Stimulated activated naive CD8-positive, alpha-beta T cell treated with anti-CD3 and anti-CD28 coated beads, Interleukin-15, amount 100 ng/mL, for 72 hours (primary cell): ENCODE measurements around the gene OR6V1.

Experiments
- ATAC-seq: fragments of 150-1000 bp; cut with Tn5 transposase; 2 replicates; pipeline ENCODE4 v1.10.0; 2021; ENCODE audit warnings: mild to moderate bottlenecking, moderate library complexity
- DNase-seq, 2 donors: peaks; one replicate each; pipeline ENCODE4 v3.0.0; 2021 to 2022
- H3K27ac Mint-ChIP-seq, 2 donors: one replicate each; pipeline ENCODE4 v1.8.0; 2022; ENCODE audit warnings: mild to moderate bottlenecking in 2 of 2, mixed read lengths in 2 of 2, moderate library complexity in 2 of 2
- H3K27me3 Mint-ChIP-seq: one replicate; pipeline ENCODE4 v1.8.0; 2022; ENCODE audit warnings: mixed read lengths
- H3K4me1 Mint-ChIP-seq: one replicate; pipeline ENCODE4 v1.8.0; 2022; ENCODE audit warnings: mild to moderate bottlenecking, mixed read lengths
- H3K4me3 Mint-ChIP-seq, 2 donors: one replicate each; pipeline ENCODE4 v1.8.0; 2022; ENCODE audit warnings: mild to moderate bottlenecking in 2 of 2, mixed read lengths in 2 of 2, moderate library complexity in 1 of 2
- H3K9me3 Mint-ChIP-seq, 2 donors: one replicate each; pipeline ENCODE4 v1.8.0; 2022; ENCODE audit warnings: mixed read lengths in 2 of 2

OR6V1 gene, protein sequence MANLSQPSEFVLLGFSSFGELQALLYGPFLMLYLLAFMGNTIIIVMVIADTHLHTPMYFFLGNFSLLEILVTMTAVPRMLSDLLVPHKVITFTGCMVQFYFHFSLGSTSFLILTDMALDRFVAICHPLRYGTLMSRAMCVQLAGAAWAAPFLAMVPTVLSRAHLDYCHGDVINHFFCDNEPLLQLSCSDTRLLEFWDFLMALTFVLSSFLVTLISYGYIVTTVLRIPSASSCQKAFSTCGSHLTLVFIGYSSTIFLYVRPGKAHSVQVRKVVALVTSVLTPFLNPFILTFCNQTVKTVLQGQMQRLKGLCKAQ

DNA sequence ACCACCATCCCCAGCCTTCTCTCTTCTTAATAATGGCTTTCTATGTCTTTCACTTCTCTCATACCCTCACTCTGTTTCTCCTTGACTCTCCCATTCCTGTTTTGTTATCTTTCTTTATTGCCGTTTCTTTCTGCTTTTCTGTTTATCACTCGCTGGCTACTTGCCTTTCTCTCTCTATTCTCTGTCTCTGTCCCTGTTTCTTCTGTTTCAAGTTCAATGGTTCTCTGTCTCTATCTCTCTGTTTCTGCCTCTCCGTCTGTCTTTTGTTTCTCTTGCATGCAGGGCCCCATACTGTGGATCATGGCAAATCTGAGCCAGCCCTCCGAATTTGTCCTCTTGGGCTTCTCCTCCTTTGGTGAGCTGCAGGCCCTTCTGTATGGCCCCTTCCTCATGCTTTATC lies at the start of gene OR6V1:
Gene OR6V1 (plus strand): TSS at position 301 of the 400 bp plus-strand sequence. CDS start 0 bp downstream, at position 301.
- H3K27me3 Mint-ChIP-seq, result no peaks in the 10 kb centered on the region
- H3K4me1 Mint-ChIP-seq, result no peaks in the 10 kb centered on the region
- no peak for DNase-seq
- no peak for ATAC-seq
- H3K9me3 Mint-ChIP-seq, result peaks cover 0 to 4% of the 10 kb centered on the region in 2 donors
- H3K27ac Mint-ChIP-seq, result peak within 1 kb of the TSS in 1 of 2 donors; percentile 27
- no peak within 1 kb of the TSS for H3K4me3 Mint-ChIP-seq

GRCh38 chr7:143002898-143003297 lies 49.2 kb upstream of the OR6V1 start:
- no peak overlapping the region for H3K27ac Mint-ChIP-seq
- peaks cover 5% of the 10 kb centered on the region for H3K27me3 Mint-ChIP-seq
- H3K4me3 Mint-ChIP-seq, result peak overlapping the region; percentile 80 to 87
- DNase-seq (no peak), ATAC-seq (peak; percentile 16)
- no peaks in the 10 kb centered on the region for H3K9me3 Mint-ChIP-seq
- peaks cover 8% of the 10 kb centered on the region for H3K4me1 Mint-ChIP-seq

DNA sequence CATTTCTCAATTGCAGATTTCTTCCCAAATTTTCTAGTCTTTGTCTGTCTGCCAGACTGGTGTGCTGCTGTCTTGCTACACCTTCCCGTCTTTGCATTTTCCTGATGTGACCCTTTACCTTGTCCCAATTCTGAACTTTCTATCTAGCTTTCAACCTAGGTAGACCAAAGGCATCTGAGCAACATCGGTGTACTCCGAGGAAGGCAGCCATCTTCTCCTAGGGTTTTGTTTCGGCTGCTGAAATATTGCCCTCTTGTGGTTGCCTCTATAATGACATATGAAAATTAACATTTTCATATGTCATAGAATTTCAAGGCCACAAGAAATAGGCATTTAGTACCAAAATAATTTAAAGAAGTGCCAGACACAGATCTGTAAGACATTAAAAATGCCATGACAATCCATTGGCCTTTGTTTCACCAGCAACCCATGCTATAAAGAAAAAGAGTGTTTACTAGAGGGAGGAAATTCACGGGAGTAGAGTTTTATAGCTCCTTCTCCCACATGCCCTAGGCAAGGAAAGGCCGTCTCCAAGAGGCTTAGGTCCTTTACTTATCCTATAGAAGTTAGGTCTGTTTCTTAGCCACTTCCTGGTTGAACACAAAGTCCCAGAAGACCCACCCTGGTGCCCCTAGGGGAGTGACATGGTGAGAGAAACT lies 48.6 kb upstream of the OR6V1 start:
- Mint-ChIP-seq H3K4me3 (peak overlapping the region; percentile 80 to 87), H3K27ac (peak overlapping the region; percentile 0 to 96), H3K9me3 (no peaks in the 10 kb centered on the region), H3K27me3 (peaks cover 8% of the 10 kb centered on the region), H3K4me1 (peaks cover 8% of the 10 kb centered on the region)
- ATAC-seq, result peak; percentile 80
- peak; percentile 38 to 45 for DNase-seq

DNA sequence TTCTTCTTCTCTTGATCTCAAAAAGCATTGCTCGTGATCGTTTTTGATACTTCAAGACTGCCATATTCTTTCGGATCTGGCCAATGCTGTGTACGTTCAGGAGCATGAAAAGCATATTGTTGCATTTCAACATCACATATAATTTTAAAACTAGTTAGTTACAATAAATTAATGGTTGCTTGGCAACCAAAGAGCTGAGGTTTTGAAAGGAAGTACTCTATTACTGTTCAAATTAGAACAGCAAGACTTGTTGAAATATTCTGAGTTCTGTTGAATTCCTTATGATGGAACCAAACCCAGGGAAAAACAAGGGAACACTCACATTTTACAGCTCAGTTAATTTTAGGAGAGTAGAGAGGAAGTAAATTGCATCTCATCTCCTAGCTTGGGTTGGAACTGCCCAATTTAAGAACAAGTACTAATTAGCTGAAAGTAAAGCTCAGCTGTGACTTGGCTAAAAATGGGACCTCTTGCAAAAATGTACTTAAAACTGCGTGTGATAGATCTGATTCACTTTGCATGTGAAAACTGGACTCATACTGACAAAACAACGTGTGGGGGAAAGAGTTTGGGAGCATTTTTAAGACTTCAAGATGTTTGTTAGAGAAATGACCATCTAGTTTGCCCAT lies 46.4 kb upstream of the OR6V1 start:
- no peak overlapping the region for H3K27ac Mint-ChIP-seq
- ATAC-seq, result no peak
- H3K4me3 Mint-ChIP-seq, result no peak overlapping the region
- H3K27me3 Mint-ChIP-seq, result peaks cover 8% of the 10 kb centered on the region
- H3K9me3 Mint-ChIP-seq, result no peaks in the 10 kb centered on the region
- H3K4me1 Mint-ChIP-seq, result peaks cover 8% of the 10 kb centered on the region
- DNase-seq, result no peak

DNA sequence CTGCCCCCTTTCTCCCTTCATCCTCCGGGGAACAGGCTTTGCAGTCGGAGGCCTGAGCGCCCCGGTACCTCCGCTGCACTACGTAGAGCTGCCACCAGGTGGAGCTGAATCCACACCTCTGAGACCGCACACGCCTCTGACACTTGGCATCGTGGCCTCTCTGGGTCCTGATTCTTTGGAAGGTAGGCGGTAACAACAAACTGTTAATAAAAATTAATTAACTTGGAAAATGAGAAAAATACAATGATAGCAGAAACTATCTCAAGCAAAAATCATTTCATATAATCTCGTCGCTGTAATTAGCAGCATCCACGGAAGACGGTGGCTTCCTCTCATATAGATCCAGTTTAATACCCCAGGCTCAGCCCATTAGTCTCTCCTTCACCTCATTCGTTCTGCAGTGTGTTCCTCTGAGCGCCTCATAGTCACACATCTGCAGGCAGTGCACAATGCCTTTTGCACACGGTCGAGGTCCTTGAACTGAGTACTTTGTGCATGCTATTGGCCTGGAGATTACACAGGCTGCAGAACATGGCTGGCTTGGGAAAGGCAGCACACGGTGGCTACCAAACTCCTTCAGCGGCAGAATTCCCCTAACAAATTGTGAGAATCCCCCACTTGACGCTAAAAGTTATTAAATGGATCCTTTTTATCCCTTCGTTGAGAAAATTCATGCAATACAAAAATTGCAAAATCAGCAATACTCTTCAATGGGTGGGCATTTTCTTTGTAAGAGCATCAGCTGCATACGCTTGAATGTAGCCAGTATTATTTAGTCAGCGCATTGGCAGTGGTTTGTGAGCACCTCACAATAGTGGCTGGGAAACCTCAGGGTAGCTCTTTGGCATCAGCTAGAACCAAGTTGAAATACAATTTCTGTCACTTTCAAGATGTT lies 43.9 kb upstream of the OR6V1 start:
- Mint-ChIP-seq H3K4me3 (no peak overlapping the region), H3K27me3 (peaks cover 8% of the 10 kb centered on the region)
- peak; percentile 87 for ATAC-seq

DNA sequence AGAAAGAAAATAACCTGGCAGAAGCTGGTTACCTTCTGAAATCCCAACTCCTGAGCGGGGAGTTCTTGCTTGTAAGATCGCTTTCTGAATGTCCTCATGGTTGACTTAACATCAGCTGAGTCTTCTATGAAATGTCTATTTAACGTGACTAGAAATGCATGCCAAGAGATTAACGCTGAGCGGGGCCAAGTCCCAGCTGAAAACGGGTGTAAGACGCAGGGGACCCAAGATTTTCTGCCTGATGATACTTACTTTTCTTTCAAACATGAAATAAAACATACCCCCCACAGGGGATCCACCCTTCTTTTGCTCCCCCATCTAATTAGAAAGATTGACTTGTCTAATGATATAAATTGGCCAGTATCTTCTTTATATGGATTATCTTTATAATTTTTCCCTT lies 40.1 kb upstream of the OR6V1 start:
- DNase-seq (no peak), ATAC-seq (no peak)
- Mint-ChIP-seq H3K9me3 (no peaks in the 10 kb centered on the region), H3K4me1 (no peaks in the 10 kb centered on the region), H3K27me3 (peaks cover 20% of the 10 kb centered on the region), H3K27ac (no peak overlapping the region), H3K4me3 (no peak overlapping the region)

More for the DNA sequence above, 43.9 kb upstream of the OR6V1 start:
- Mint-ChIP-seq H3K4me1 (peaks cover 3% of the 10 kb centered on the region), H3K9me3 (no peaks in the 10 kb centered on the region), H3K27ac (peak overlapping the region in 1 of 2 donors; percentile 13)
- peak; percentile 76 to 79 for DNase-seq

DNA sequence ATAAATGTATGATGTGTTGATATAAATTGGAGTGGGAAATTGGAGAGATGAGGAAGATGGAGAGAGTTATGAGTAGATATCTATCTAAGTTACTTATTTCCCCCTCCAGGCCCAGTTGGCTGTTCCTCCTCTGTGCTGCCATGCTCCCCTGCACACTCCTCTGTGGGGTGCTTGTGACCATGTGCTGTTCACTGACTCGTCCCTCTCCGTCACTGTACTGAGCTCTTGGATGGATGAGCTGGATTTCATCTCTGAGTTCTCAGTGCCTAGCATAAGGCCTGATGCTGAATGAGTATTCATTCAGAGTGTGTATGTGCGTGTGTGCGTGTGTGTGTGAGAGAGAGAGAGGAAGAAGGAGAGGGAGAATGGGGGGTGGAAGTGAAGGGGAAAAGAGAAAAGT lies 39.7 kb upstream of the OR6V1 start:
- H3K9me3 Mint-ChIP-seq, result no peaks in the 10 kb centered on the region
- H3K27ac Mint-ChIP-seq, result no peak overlapping the region
- no peak overlapping the region for H3K4me3 Mint-ChIP-seq
- peaks cover 20% of the 10 kb centered on the region for H3K27me3 Mint-ChIP-seq
- no peaks in the 10 kb centered on the region for H3K4me1 Mint-ChIP-seq
- ATAC-seq, result no peak
- DNase-seq, result no peak

GRCh38 chr7:143013473-143013872 lies 38.7 kb upstream of the OR6V1 start:
- no peak overlapping the region for H3K4me3 Mint-ChIP-seq
- no peak overlapping the region for H3K27ac Mint-ChIP-seq
- ATAC-seq (no peak), DNase-seq (no peak)
- peaks cover 12% of the 10 kb centered on the region for H3K27me3 Mint-ChIP-seq
- H3K4me1 Mint-ChIP-seq, result no peaks in the 10 kb centered on the region
- H3K9me3 Mint-ChIP-seq, result no peaks in the 10 kb centered on the region

DNA sequence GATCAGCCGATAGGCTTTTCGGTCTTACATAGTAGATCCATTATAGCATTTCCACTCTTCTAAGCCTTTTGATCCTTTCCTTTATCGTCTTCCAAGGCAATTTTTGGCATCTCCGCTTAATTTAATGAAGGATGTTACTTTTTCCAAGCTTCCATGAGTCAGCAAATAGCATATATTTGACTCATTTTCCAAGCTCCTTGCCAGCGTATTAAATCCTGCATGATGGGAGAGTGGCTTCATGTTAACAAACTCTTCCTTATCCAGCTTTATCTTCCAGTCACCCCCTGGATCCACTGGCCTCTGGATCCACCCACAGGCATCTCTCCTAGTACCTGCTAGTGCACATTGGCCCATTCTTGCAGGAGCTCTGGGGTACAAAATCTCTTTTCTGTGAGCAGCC lies 38.2 kb upstream of the OR6V1 start:
- Mint-ChIP-seq H3K27me3 (peaks cover 12% of the 10 kb centered on the region), H3K9me3 (no peaks in the 10 kb centered on the region), H3K4me1 (no peaks in the 10 kb centered on the region), H3K4me3 (no peak overlapping the region), H3K27ac (no peak overlapping the region)
- no peak for ATAC-seq
- no peak for DNase-seq

DNA sequence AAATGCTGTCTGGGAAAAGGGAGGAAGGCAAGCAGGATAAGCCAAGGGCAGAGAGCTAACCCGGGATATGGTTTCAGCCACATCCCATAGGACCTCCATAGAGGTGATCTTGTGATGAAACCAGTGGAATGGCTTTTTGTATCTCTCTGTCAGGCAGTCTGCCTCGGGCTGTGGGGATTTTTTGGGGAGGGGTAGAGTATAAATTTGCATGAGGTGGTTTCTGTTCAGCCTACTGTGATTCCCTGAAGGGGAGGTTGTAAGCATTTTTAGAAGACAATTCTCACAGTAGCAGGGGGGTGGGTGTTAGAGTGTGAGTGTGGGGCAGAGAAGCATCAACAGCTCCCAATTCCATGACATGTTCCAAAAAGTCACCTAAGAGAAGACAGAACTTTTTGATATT lies 37.1 kb upstream of the OR6V1 start:
- Mint-ChIP-seq H3K4me1 (no peaks in the 10 kb centered on the region), H3K4me3 (no peak overlapping the region)
- no peak for DNase-seq

GRCh38 chr7:143015926-143016490 lies 36.1 kb upstream of the OR6V1 start:
- peaks cover 5 to 7% of the 10 kb centered on the region in 2 donors for H3K9me3 Mint-ChIP-seq
- DNase-seq, result no peak
- H3K4me1 Mint-ChIP-seq, result no peaks in the 10 kb centered on the region
- H3K27me3 Mint-ChIP-seq, result peaks cover 20% of the 10 kb centered on the region
- no peak overlapping the region for H3K27ac Mint-ChIP-seq
- H3K4me3 Mint-ChIP-seq, result no peak overlapping the region
- no peak for ATAC-seq

More for the DNA sequence above, 37.1 kb upstream of the OR6V1 start:
- Mint-ChIP-seq H3K27me3 (peaks cover 20% of the 10 kb centered on the region), H3K27ac (no peak overlapping the region), H3K9me3 (peaks cover 5 to 7% of the 10 kb centered on the region in 2 donors)
- no peak for ATAC-seq

- DNase-seq (no peak), ATAC-seq (no peak)
- Mint-ChIP-seq H3K27ac (no peak overlapping the region), H3K4me3 (no peak overlapping the region), H3K4me1 (no peaks in the 10 kb centered on the region), H3K9me3 (peaks cover 5 to 7% of the 10 kb centered on the region in 2 donors), H3K27me3 (peaks cover 20% of the 10 kb centered on the region)
Observed at GRCh38 chr7:143016996-143017395, 35.1 kb upstream of the OR6V1 start.

DNA sequence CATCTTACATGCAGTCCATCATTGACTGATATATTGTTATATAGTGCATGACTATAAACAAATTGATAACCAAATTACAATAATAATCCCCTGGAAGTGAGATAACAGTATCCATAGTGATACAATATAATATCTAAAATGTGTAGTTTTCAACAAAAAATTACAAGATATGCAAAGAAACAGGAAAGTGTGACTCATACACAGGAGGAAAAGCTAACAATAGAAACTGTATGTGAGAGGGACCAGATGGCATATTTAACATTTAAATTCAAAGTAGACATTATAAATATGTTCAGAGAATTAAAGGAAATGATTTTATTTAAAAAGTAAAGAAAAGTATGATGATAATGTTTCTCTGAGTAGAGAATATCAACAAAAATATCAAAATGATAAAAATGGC lies 33.2 kb upstream of the OR6V1 start:
- ATAC-seq (no peak), DNase-seq (no peak)
- H3K4me1 Mint-ChIP-seq, result no peaks in the 10 kb centered on the region
- peak overlapping the region in 1 of 2 donors; percentile 46 for H3K27ac Mint-ChIP-seq
- H3K4me3 Mint-ChIP-seq, result no peak overlapping the region
- peaks cover 20% of the 10 kb centered on the region for H3K27me3 Mint-ChIP-seq
- H3K9me3 Mint-ChIP-seq, result peaks cover 5 to 7% of the 10 kb centered on the region in 2 donors

- Mint-ChIP-seq H3K4me3 (no peak overlapping the region), H3K4me1 (no peaks in the 10 kb centered on the region), H3K9me3 (peaks cover 5 to 7% of the 10 kb centered on the region in 2 donors), H3K27me3 (peaks cover 23% of the 10 kb centered on the region), H3K27ac (no peak overlapping the region)
- no peak for ATAC-seq
- DNase-seq, result no peak
Observed at GRCh38 chr7:143023047-143023446, 29.1 kb upstream of the OR6V1 start.

- no peak overlapping the region for H3K27ac Mint-ChIP-seq
- no peaks in the 10 kb centered on the region for H3K4me1 Mint-ChIP-seq
- no peaks in the 10 kb centered on the region for H3K9me3 Mint-ChIP-seq
- ATAC-seq, result no peak
- DNase-seq, result no peak
- H3K27me3 Mint-ChIP-seq, result peaks cover 15% of the 10 kb centered on the region
- H3K4me3 Mint-ChIP-seq, result no peak overlapping the region
Observed at GRCh38 chr7:143025371-143025770, 26.8 kb upstream of the OR6V1 start.
